IMR-90 (cell line): ENCODE data around the gene COL17A1. TPM values are rescaled to one million over a fixed set of nuclear protein-coding genes. Genes with fewer than 3 reads are reported as not detected.

ENCODE experiments used
- ATAC-seq: fragments of 200-7000 bp; cut with Tn5 transposase; 2 replicates; pipeline ENCODE4 v1.9.1; 2020; ENCODE audit warnings: low read depth, mild to moderate bottlenecking, moderate library complexity
- BruUV-seq: library from RNA; stranded (reverse); fragments of 400-500 nt; replicated peaks from 2 replicates; lab custom pipeline; 2021; lab: Mats Ljungman, UMichigan
- CTCF ChIA-PET: fragments of 300-600 bp; formaldehyde crosslinking; extraction: SDS; loops from one replicate; lab custom pipeline; 2021; ENCODE audit warnings: antibody characterized with exemption; lab: Yijun Ruan, JAX
- POLR2A ChIA-PET: fragments of 300-600 bp; sonication (Branson Sonifier 250); formaldehyde crosslinking; loops from one replicate; lab custom pipeline; 2022; ENCODE audit warnings: antibody characterized with exemption; ENCODE audit not compliant: unreplicated experiment; lab: Charles Lee
- DNase-seq: peaks from one replicate; pipeline ENCODE4 v3.0.0; 2013
- H2AFZ ChIP-seq: replicated peaks from 2 replicates; pipeline ENCODE3; 2013; ENCODE audit warnings: low read length, mild to moderate bottlenecking; ENCODE audit not compliant: poor library complexity
- H2AK5ac ChIP-seq: 2 replicates; pipeline ENCODE4 v1.6.1; 2013; ENCODE audit warnings: low read depth, low read length, inconsistent platforms
- H2AK9ac ChIP-seq: replicated peaks from 2 replicates; pipeline ENCODE3; 2013; ENCODE audit warnings: mild to moderate bottlenecking, low read depth, low read length, moderate library complexity; ENCODE audit not compliant: poor library complexity
- H2BK120ac ChIP-seq: 2 replicates; pipeline ENCODE4 v1.6.1; 2013; ENCODE audit warnings: low read depth, low read length, inconsistent platforms
- H2BK15ac ChIP-seq: 3 replicates; pipeline ENCODE4 v1.6.1; 2013; ENCODE audit warnings: low read depth, low read length, inconsistent platforms
- H2BK20ac ChIP-seq: 2 replicates; pipeline ENCODE4 v1.6.1; 2013; ENCODE audit warnings: low read depth, mild to moderate bottlenecking, inconsistent platforms, low read length, moderate library complexity
- H2BK5ac ChIP-seq: 2 replicates; pipeline ENCODE4 v1.6.1; 2013; ENCODE audit warnings: mild to moderate bottlenecking, low read depth, low read length, inconsistent platforms; ENCODE audit not compliant: poor library complexity, severe bottlenecking
- H3K14ac ChIP-seq: replicated peaks from 2 replicates; pipeline ENCODE4 v1.6.1; 2013; ENCODE audit warnings: low read depth, low read length, inconsistent platforms
- H3K18ac ChIP-seq: 2 replicates; pipeline ENCODE4 v1.6.1; 2013; ENCODE audit warnings: low read depth, low read length, control low read depth
- H3K23ac ChIP-seq: 2 replicates; pipeline ENCODE4 v1.6.1; 2013; ENCODE audit warnings: low read depth, low read length, inconsistent platforms
- H3K27ac ChIP-seq: 2 replicates; pipeline ENCODE4 v1.5.1; 2013; ENCODE audit warnings: mild to moderate bottlenecking, control low read depth, low read length; ENCODE audit not compliant: insufficient read depth
- H3K27me3 ChIP-seq: 2 replicates; pipeline ENCODE4 v1.6.1; 2013; ENCODE audit warnings: low read length; ENCODE audit not compliant: control insufficient read depth, insufficient read depth
- H3K36me3 ChIP-seq: 2 replicates; pipeline ENCODE4 v1.6.1; 2013; ENCODE audit warnings: low read length, mixed read lengths; ENCODE audit not compliant: control insufficient read depth, insufficient read depth
- H3K4ac ChIP-seq: 2 replicates; pipeline ENCODE4 v1.6.1; 2013; ENCODE audit warnings: low read depth, low read length, inconsistent platforms
- H3K4me1 ChIP-seq: 2 replicates; pipeline ENCODE4 v1.6.1; 2013; ENCODE audit warnings: low read length, mixed read lengths; ENCODE audit not compliant: control insufficient read depth, insufficient read depth
- H3K4me2 ChIP-seq: 2 replicates; pipeline ENCODE4 v1.6.1; 2013; ENCODE audit warnings: low read depth, mild to moderate bottlenecking, control low read depth, low read length, moderate library complexity
- H3K4me3 ChIP-seq: 2 replicates; pipeline ENCODE4 v1.5.1; 2013; ENCODE audit warnings: low read depth, mild to moderate bottlenecking, control low read depth, low read length, moderate library complexity; ENCODE audit not compliant: insufficient read depth
- H3K56ac ChIP-seq: 2 replicates; pipeline ENCODE4 v1.6.1; 2013; ENCODE audit warnings: low read length, inconsistent platforms; ENCODE audit not compliant: insufficient read depth; ENCODE audit errors: extremely low read depth
- H3K79me1 ChIP-seq, 2 experiments: 2 replicates each; pipeline ENCODE4 v1.6.1; 2013; ENCODE audit warnings: low read length in 2 of 2, inconsistent platforms in 1 of 2, low read depth in 1 of 2
- H3K9ac ChIP-seq: 2 replicates; pipeline ENCODE4 v1.6.1; 2013; ENCODE audit warnings: low read depth, low read length, control low read depth
- H3K9me1 ChIP-seq: 2 replicates; pipeline ENCODE4 v1.6.1; 2013; ENCODE audit warnings: low read length, inconsistent platforms; ENCODE audit not compliant: insufficient read depth
- H3K9me3 ChIP-seq: 2 replicates; pipeline ENCODE4 v1.6.1; 2013; ENCODE audit warnings: low read length; ENCODE audit not compliant: control insufficient read depth, insufficient read depth
- H4K20me1 ChIP-seq: 2 replicates; pipeline ENCODE4 v1.6.1; 2013; ENCODE audit warnings: low read length, inconsistent platforms; ENCODE audit not compliant: insufficient read depth
- H4K5ac ChIP-seq: 2 replicates; pipeline ENCODE4 v1.6.1; 2013; ENCODE audit warnings: mild to moderate bottlenecking, low read depth, low read length, control low read depth
- H4K8ac ChIP-seq, 2 experiments: 2 replicates each; pipeline ENCODE4 v1.6.1; 2013; ENCODE audit warnings: low read depth in 2 of 2, low read length in 2 of 2, control low read depth in 1 of 2, inconsistent platforms in 1 of 2
- H4K91ac ChIP-seq: 2 replicates; pipeline ENCODE4 v1.6.1; 2013; ENCODE audit warnings: low read depth, low read length, inconsistent platforms; ENCODE audit not compliant: insufficient read depth
- BHLHE40 ChIP-seq: fragments of 150-350 bp; IDR thresholded peaks from 2 replicates; pipeline ENCODE4 v1.6.1; 2016; ENCODE audit warnings: mild to moderate bottlenecking, low read depth, low read length
- CEBPB ChIP-seq: IDR thresholded peaks from 2 replicates; pipeline ENCODE4 v1.6.1; 2012; ENCODE audit warnings: low read depth, low read length, improper control_type of control experiment
- NFE2L2 ChIP-seq: fragments of 150-350 bp; IDR thresholded peaks from 2 replicates; pipeline ENCODE4 v1.6.1; 2016; ENCODE audit warnings: low read depth, mild to moderate bottlenecking, low read length
- SMC3 ChIP-seq: fragments of 150-350 bp; IDR thresholded peaks from 2 replicates; pipeline ENCODE4 v1.6.1; 2016; ENCODE audit warnings: low read depth, mild to moderate bottlenecking, antibody characterized with exemption, low read length, moderate library complexity
- WGBS, 2 experiments: methylation state at CpG; one replicate each; pipeline versions ENCODE4 v1.1.5 to v1.1.7; 2013; ENCODE audit warnings: missing lambda C conversion rate in 2 of 2; ENCODE audit not compliant: insufficient read length in 1 of 2; ENCODE audit errors: extremely low coverage in 2 of 2; 5-methylcytosine and 5-hydroxymethylcytosine counted together
- dilution Hi-C: fragments of 300-500 bp; cut with HindIII; formaldehyde crosslinking; loops from one replicate; pipeline ENCODE4 v1.14.3; 2018; ENCODE audit warnings: low sequenced_read_pairs; ENCODE audit not compliant: unreplicated experiment
- in situ Hi-C: fragments of 300-500 bp; cut with MboI; formaldehyde crosslinking; loops from 3 replicates; pipeline ENCODE4 v1.14.3; 2019; ENCODE audit warnings: low sequenced_read_pairs, inconsistent platforms, mixed read lengths
- intact Hi-C: fragments of 100-400 bp; cut with micrococcal nuclease; formaldehyde crosslinking; loops from 2 replicates; pipeline ENCODE4 v1.10.0; 2022
- polyA plus RNA-seq, 3 experiments: library from polyadenylated mRNA; depleted of rRNA; stranded (reverse); fragments of >200 nt; gene quantifications; 2 replicates each; pipeline ENCODE4 v1.2.3, GENCODE V29; 2012; ENCODE audit warnings: low replicate concordance in 1 of 3
- total RNA-seq: library from RNA; depleted of rRNA; stranded (reverse); fragments of >200 nt; gene quantifications from 2 replicates; pipeline ENCODE4 v1.2.3, GENCODE V29; 2012

Gene COL17A1
- total and polyA plus RNA-seq, 2 of the 4 experiments (the other 2 are of a cell fraction): 0.14 to 0.18 TPM

DNA sequence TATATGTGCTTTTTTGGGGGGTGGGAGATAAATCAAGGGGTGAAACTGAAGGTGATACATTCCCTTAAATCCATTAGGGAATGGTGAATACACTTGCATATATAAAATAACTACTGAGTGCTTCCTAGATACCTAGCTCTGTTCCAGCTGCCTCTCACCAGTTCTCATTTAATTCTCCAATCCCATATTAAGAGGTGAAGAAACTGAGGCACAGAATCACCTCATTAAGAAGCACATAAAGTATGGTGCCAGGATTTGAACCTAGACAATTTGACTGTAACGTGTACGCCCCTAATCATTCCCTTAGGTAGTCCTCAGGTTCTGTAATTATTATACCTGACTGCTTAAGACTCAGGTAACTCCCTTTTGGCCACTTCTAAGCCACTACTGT, 34.8 kb upstream of the COL17A1 start:
- no peak overlapping the region for H2AFZ ChIP-seq
- peak overlapping the region; percentile 9; the same call in 1 of the 2 replicates for H2AK5ac ChIP-seq
- dilution Hi-C loops: no loop called here
- POLR2A ChIA-PET: interaction anchor here (0.6 to 0.7 kb wide), 3 partner anchors 115 to 221 kb away, joined by 6 to 15 read pairs (median 8); no protein-coding TSS in a partner anchor
- H3K4me2 ChIP-seq: peak overlapping the region; percentile 66; the same call in 1 of the 2 replicates
- H3K18ac ChIP-seq: peak overlapping the region; percentile 92; the same call in 1 of the 2 replicates
- H3K4me3 ChIP-seq: 0 out of 2 replicates have a peak overlapping the region, but pooled peaks have one; percentile 73
- H2BK120ac ChIP-seq: peak overlapping the region; percentile 91
- no peaks in the 10 kb centered on the region for H3K9me3 ChIP-seq
- H2BK5ac ChIP-seq: peak overlapping the region; percentile 89
- intact Hi-C loops: loop anchor here (2.0 to 5.0 kb wide), 3 partner anchors 87 to 232 kb away; partner anchors contain the start of genes CFAP58 and SLK
- no peak overlapping the region; the same call in 1 of the 2 replicates for H3K9ac ChIP-seq
- no peak for TF ChIP-seq CEBPB
- no peak for TF ChIP-seq BHLHE40
- no peak for TF ChIP-seq SMC3
- TF ChIP-seq NFE2L2: no peak
- H4K91ac ChIP-seq: peak overlapping the region; percentile 74; the same call in 1 of the 2 replicates
- peak overlapping the region; percentile 19; the same call in 1 of the 2 replicates for H3K56ac ChIP-seq
- H3K14ac ChIP-seq: peak overlapping the region; percentile 74
- H3K4ac ChIP-seq: peak overlapping the region; percentile 72; the same call in 1 of the 2 replicates
- no peak overlapping the region for H2AK9ac ChIP-seq
- peaks cover 0 to 7% of the 10 kb centered on the region in 2 experiments; a peak in 2 of 4 replicates for H3K79me1 ChIP-seq
- H3K36me3 ChIP-seq: no peaks in the 10 kb centered on the region
- no TSS peak for BruUV-seq
- ATAC-seq: no peak
- H3K4me1 ChIP-seq: no peaks in the 10 kb centered on the region; the same call in 1 of the 2 replicates
- peak overlapping the region; percentile 7; the same call in 1 of the 2 replicates for H3K27ac ChIP-seq
- no peaks in the 10 kb centered on the region for H3K27me3 ChIP-seq
- no peaks in the 10 kb centered on the region for H4K20me1 ChIP-seq
- peak overlapping the region; percentile 92 for H2BK20ac ChIP-seq
- no peak for DNase-seq
- peak overlapping the region; percentile 80 for H4K5ac ChIP-seq
- no peaks in the 10 kb centered on the region; the same call in 1 of the 2 replicates for H3K9me1 ChIP-seq
- peak overlapping the region; percentile 72; the same call in 1 of the 2 replicates for H3K23ac ChIP-seq
- CTCF ChIA-PET: interaction anchor here (0.6 to 0.7 kb wide), 2 partner anchors 12 to 231 kb away, joined by 3 to 4 read pairs; no protein-coding TSS in a partner anchor
- WGBS, 2 experiments: no CpG with 5 or more reads among the region's 2 CpGs
- in situ Hi-C loops: loop anchor here (5.0 kb wide), 1 partner anchor 233 kb away; no protein-coding TSS in a partner anchor
- H4K8ac ChIP-seq: peak overlapping the region; percentile 79 to 89
- peak overlapping the region; percentile 83; the same call in 2 of the 3 replicates for H2BK15ac ChIP-seq
